DND-41 (cell line): ENCODE results near the gene CREB3L4.
"Not testable (repeated sequence)": the region's sequence is repeated elsewhere in the genome, so short reads cannot be mapped to it uniquely, and the experiment has no call there.

Experiments
- ATAC-seq: fragments of 200-7000 bp; cut with Tn5 transposase; 3 replicates; pipeline ENCODE4 v1.9.1; 2021; ENCODE audit warnings: low read depth; ENCODE audit not compliant: insufficient read depth
- DNase-seq: peaks from one replicate; pipeline ENCODE4 v3.0.0-alpha.2; 2020
- H2AFZ ChIP-seq: 2 replicates; pipeline ENCODE4 v1.6.0; 2012; ENCODE audit warnings: low read depth, low read length
- H3K27ac ChIP-seq: 2 replicates; pipeline ENCODE4 v1.5.1; 2012; ENCODE audit warnings: low read length, inconsistent platforms
- H3K27me3 ChIP-seq: fragments of 200-600 bp; sonication (generic); 2 replicates; pipeline ENCODE4 v1.6.0; 2012; ENCODE audit warnings: low read length, mild to moderate bottlenecking, inconsistent platforms; ENCODE audit not compliant: insufficient read depth, poor library complexity
- H3K36me3 ChIP-seq: 2 replicates; pipeline ENCODE4 v1.5.1; 2012; ENCODE audit warnings: low read length, inconsistent platforms; ENCODE audit not compliant: insufficient read depth
- H3K4me1 ChIP-seq: 2 replicates; pipeline ENCODE4 v1.5.1; 2012; ENCODE audit warnings: mild to moderate bottlenecking, low read length; ENCODE audit not compliant: insufficient read depth
- H3K4me2 ChIP-seq: 2 replicates; pipeline ENCODE4 v1.6.0; 2012; ENCODE audit warnings: mild to moderate bottlenecking, moderate library complexity, low read length, inconsistent platforms; ENCODE audit not compliant: insufficient read depth
- H3K4me3 ChIP-seq, 2 experiments: fragments of 200-600 bp in 1 of 2; shearing (Covaris generic) in 1 of 2; 2 replicates each; pipeline ENCODE4 v1.5.1; 2012 to 2016; ENCODE audit warnings: inconsistent platforms in 2 of 2, low read length in 2 of 2, mild to moderate bottlenecking in 2 of 2, low read depth in 1 of 2, moderate library complexity in 1 of 2
- H3K79me2 ChIP-seq: 2 replicates; pipeline ENCODE4 v1.6.0; 2012; ENCODE audit warnings: low read length, inconsistent platforms; ENCODE audit not compliant: insufficient read depth
- H3K9ac ChIP-seq: 2 replicates; pipeline ENCODE4 v1.6.0; 2012; ENCODE audit warnings: low read depth, mild to moderate bottlenecking, inconsistent platforms, low read length, moderate library complexity
- H3K9me3 ChIP-seq: 2 replicates; pipeline ENCODE4 v1.5.1; 2012; ENCODE audit warnings: low read length, moderate library complexity, mild to moderate bottlenecking, inconsistent platforms; ENCODE audit not compliant: insufficient read depth, severe bottlenecking
- H4K20me1 ChIP-seq: 2 replicates; pipeline ENCODE4 v1.6.0; 2012; ENCODE audit warnings: low read length; ENCODE audit not compliant: insufficient read depth
- EZH2 ChIP-seq: IDR thresholded peaks from 3 replicates; pipeline ENCODE4 v1.6.1; 2012; ENCODE audit warnings: borderline replicate concordance, low read depth, mild to moderate bottlenecking, moderate library complexity, low read length, inconsistent platforms; ENCODE audit not compliant: severe bottlenecking
- TF ChIP-seq, protein P1 (sequence below): IDR thresholded peaks from 2 replicates; pipeline ENCODE4 v1.5.1; 2012; ENCODE audit warnings: borderline replicate concordance, low read length, moderate library complexity, mild to moderate bottlenecking; ENCODE audit not compliant: poor library complexity, severe bottlenecking; ENCODE audit errors: extremely low read depth

The CREB3L4 gene

GRCh38 chr1:153977250-153978240 lies 9.8 kb downstream of the CREB3L4 start, which contains the start of gene JTB:
TSS of gene JTB (minus strand) at chr1:153977674. CDS start at chr1:153977252, 422 bp downstream.
- TF ChIP-seq, protein P1, sequence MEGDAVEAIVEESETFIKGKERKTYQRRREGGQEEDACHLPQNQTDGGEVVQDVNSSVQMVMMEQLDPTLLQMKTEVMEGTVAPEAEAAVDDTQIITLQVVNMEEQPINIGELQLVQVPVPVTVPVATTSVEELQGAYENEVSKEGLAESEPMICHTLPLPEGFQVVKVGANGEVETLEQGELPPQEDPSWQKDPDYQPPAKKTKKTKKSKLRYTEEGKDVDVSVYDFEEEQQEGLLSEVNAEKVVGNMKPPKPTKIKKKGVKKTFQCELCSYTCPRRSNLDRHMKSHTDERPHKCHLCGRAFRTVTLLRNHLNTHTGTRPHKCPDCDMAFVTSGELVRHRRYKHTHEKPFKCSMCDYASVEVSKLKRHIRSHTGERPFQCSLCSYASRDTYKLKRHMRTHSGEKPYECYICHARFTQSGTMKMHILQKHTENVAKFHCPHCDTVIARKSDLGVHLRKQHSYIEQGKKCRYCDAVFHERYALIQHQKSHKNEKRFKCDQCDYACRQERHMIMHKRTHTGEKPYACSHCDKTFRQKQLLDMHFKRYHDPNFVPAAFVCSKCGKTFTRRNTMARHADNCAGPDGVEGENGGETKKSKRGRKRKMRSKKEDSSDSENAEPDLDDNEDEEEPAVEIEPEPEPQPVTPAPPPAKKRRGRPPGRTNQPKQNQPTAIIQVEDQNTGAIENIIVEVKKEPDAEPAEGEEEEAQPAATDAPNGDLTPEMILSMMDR: peak; percentile 13
- no peak for TF ChIP-seq EZH2
- Histone ChIP-seq H3K79me2 (peaks cover 29% of the 10 kb centered on the region), H3K27me3 (no peaks in the 10 kb centered on the region), H3K4me1 (peaks cover 39% of the 10 kb centered on the region), H2AFZ (peak within 1 kb of the TSS; percentile 96), H3K9ac (peak within 1 kb of the TSS; percentile 84), H3K9me3 (no peaks in the 10 kb centered on the region), H4K20me1 (0 out of 2 replicates have a peak, but pooled peaks cover 3% of the 10 kb centered on the region), H3K36me3 (peaks cover 31% of the 10 kb centered on the region), H3K4me2 (peak within 1 kb of the TSS; percentile 88), H3K4me3 (peak within 1 kb of the TSS; percentile 53 to 86), H3K27ac (peak within 1 kb of the TSS; percentile 81)
- DNase-seq (peak; percentile 86), ATAC-seq (peak; percentile 93)

DNA sequence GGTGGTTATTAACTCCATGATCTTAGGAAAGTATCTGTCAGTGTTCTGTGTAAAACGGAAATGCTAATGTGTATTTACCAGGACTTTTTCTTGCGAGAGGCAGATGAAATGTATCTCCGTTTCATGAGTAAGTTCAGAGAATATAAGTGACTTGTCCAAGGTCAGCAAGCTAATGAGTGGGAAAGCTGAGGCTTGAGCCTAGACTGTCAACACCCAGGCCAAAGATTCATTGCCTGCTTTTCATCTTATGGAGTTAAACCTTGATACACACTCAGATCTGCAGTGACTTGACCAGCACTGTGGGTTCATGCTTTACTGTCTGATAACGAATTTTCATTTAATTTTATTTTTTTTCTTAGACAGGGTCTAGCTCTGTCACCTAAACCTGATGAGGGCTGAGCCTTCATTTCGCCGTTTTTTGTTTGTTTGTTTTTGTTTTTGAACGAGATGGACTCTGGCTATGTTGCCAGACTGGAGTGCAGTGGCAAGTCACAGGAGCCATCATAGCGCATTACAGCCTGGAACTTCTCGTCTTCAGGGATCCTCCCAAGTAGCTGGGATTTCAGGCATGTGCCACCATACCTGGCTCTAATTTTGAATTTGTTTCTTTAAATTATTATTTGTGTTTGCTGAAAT lies 10.7 kb downstream of the CREB3L4 start:
- peak overlapping the region; percentile 88 for H3K4me2 ChIP-seq
- H3K79me2 ChIP-seq: peaks cover 29% of the 10 kb centered on the region
- H2AFZ ChIP-seq: peak overlapping the region; percentile 96
- H3K27ac ChIP-seq: peak overlapping the region; percentile 81
- TF ChIP-seq EZH2: no peak
- ATAC-seq: no peak
- H3K4me1 ChIP-seq: peaks cover 35% of the 10 kb centered on the region
- H3K9me3 ChIP-seq: no peaks in the 10 kb centered on the region
- no peak for DNase-seq
- H3K4me3 ChIP-seq: peak overlapping the region; percentile 53 to 86
- peaks cover 28% of the 10 kb centered on the region for H3K36me3 ChIP-seq
- peak overlapping the region; percentile 84 for H3K9ac ChIP-seq
- H3K27me3 ChIP-seq: no peaks in the 10 kb centered on the region
- H4K20me1 ChIP-seq: 0 out of 2 replicates have a peak, but pooled peaks cover 3% of the 10 kb centered on the region

- H3K79me2 ChIP-seq: peaks cover 29% of the 10 kb centered on the region
- H3K4me2 ChIP-seq: peak overlapping the region; percentile 88
- peaks cover 35% of the 10 kb centered on the region for H3K4me1 ChIP-seq
- H3K36me3 ChIP-seq: peaks cover 21% of the 10 kb centered on the region
- H3K9ac ChIP-seq, H4K20me1 ChIP-seq, H3K27me3 ChIP-seq, DNase-seq, H2AFZ ChIP-seq, H3K9me3 ChIP-seq, H3K27ac ChIP-seq, ATAC-seq, H3K4me3 ChIP-seq: not testable (repeated sequence)
Measured at GRCh38 chr1:153979091-153979490, 11.4 kb downstream of the CREB3L4 start.

GRCh38 chr1:153981735-153982134 lies 14.0 kb downstream of the CREB3L4 start:
- H3K36me3 ChIP-seq, H3K9me3 ChIP-seq, H3K27me3 ChIP-seq, DNase-seq, H2AFZ ChIP-seq, H4K20me1 ChIP-seq, H3K4me3 ChIP-seq, ATAC-seq, H3K4me2 ChIP-seq, H3K27ac ChIP-seq, H3K9ac ChIP-seq: not testable (repeated sequence)
- peaks cover 12% of the 10 kb centered on the region for H3K79me2 ChIP-seq
- peaks cover 26% of the 10 kb centered on the region for H3K4me1 ChIP-seq
